Tracheal epithelial cell (primary cell): Measurements from ENCODE around the gene GPR17. TPM values are rescaled to one million over a fixed set of nuclear protein-coding genes. Genes with fewer than 3 reads are reported as not detected.

Experiments used
- total RNA-seq: library from RNA; depleted of rRNA; stranded (reverse); fragments of >200 nt; gene quantifications from 2 replicates; pipeline ENCODE4 v1.2.1, GENCODE V29; 2014

GPR17 gene, protein sequence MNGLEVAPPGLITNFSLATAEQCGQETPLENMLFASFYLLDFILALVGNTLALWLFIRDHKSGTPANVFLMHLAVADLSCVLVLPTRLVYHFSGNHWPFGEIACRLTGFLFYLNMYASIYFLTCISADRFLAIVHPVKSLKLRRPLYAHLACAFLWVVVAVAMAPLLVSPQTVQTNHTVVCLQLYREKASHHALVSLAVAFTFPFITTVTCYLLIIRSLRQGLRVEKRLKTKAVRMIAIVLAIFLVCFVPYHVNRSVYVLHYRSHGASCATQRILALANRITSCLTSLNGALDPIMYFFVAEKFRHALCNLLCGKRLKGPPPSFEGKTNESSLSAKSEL
- not detected in 2 replicates for total RNA-seq

DNA sequence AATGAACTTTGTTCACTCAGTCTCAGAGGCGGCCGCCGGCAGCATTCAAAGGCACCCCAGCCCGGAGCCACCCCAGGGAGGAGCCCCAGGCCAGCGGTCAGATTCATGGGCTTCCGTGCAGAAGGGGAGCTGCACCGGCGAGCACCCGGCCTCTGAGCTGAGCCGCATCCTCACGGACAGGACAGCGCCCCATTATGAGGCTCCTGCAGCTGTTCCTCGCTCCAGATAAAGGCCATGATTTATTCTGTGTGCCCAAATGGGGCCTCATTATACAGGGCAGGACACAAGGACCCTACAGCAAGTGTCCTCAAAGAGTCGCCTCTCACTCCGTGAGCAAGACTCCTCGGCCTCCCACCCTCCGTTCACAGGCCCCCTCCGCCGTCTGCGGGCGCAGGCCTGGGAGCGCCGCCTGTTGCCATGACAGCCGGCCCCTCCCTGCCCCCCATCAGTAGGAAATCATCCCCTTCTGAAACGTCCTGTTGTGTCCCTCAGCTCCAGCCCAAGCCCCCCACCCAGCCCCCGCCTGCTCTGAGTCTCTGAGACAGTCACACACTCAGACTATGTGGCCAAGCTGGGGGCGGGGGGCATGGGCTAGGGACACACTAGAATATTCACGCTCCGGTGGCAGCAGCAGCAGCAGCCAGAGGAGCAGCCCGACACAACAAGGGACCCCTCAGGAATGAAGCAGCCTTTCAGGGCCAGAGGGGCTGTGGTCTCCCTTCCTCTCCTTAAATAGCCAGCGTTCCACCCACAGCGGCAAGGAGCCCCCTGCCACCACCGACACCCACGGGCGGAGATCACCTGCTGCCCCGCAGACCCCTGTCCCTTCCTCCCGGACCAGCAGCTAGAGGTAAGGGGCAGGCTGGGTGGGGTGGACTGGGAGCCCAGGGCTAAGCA is at the start of gene GPR17:
TSS of gene GPR17 (plus strand) at position 759 of the 897 bp plus-strand sequence. CDS start 4,583 bp downstream, outside the sequence.

DNA sequence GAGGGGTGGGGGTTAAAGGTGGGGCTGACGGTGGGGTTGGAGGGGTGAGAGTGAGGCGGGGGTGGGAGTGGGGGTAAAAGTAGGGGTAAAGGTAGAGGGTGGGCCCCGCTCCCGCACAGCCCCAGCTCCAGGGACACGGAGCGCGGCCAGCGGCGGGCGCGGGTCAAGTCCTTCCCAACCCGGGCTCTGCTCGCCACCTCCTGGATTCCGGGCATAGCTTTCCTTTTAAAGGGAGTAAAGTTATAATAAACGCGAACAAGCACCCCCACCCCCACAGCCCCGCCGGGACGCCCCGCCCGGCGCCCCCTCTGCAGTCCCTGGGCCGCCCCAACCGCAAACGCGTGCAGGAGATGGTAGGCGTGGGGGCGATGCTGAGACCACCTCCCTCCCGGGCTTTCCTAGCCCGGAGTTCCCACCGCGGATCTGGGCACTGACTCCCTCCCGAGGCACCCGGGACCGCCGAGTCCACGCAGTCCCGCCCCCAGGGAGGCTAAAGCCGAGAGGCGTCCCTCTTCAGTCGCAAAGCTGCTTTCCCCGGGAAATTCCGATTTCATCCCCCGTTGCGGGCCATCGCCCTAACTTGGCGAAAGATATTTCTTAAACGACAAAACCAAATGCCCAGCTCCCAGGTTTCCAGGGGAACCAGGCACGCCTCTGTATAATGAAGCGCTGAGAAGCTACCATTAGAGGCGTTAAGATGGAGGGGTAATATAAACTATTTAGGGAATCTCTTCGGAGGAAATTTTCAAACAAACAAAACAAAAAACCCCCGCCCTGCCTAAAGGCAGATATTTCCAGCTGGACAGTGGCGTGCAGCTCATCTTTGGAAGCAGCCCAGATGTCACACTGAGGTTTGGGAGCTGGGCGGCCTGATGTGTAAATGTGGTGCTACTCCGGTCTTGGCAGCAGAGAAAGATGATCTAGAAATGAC is 29.6 kb downstream of the GPR17 start, which contains the start of gene LIMS2:
TSS of gene LIMS2 (minus strand) at position 200 of the 931 bp plus-strand sequence. CDS start 506 bp downstream, outside the sequence.

DNA sequence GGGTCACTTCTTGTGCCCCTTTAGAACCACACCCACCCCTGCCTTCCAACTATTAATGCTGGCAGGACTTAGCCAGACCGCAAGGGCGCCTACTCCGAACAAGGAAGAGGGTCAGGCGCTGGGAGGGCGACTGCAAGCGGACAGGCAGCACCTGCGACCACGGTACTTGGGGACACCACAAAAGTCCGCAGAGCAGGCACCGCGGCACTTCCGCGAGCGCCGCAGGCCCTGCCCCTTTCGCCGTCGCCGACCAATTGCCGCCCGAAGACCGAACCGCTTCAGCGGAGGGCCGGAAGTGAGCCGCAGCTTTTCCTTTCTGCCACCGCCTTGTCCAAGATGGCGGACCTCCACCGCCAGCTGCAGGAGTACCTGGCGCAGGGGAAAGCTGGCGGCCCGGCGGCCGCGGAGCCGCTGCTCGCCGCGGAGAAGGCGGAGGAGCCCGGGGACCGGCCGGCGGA is 55.3 kb downstream of the GPR17 start, which contains the start of gene SFT2D3:
TSS of gene SFT2D3 (plus strand) at position 305 of the 458 bp plus-strand sequence. CDS start at position 337, 32 bp downstream.

Other genes with a start within 250 kb of the GPR17 start
- 1.2 TPM in 1 of 2 replicates, not detected in the other for gene PROC, start 227.7 kb upstream of the GPR17 start, total RNA-seq
- gene IWS1, start 119.7 kb upstream of the GPR17 start, total RNA-seq = 32.2 and 41.7 TPM in 2 replicates
- gene MYO7B, start 110.5 kb upstream of the GPR17 start, total RNA-seq = not detected in 2 replicates
- under 0.01 TPM in 1 of 2 replicates, not detected in the other for gene LIMS2, start 29.4 kb downstream of the GPR17 start, total RNA-seq
- 2.7 and 8.3 TPM in 2 replicates for gene SFT2D3, start 55.3 kb downstream of the GPR17 start, total RNA-seq
- gene WDR33, start 165.0 kb downstream of the GPR17 start, total RNA-seq = 16.6 and 19.4 TPM in 2 replicates
- gene POLR2D, start 212.0 kb downstream of the GPR17 start, total RNA-seq = 11.8 and 24.7 TPM in 2 replicates
- gene AMMECR1L, start 239.8 kb downstream of the GPR17 start, total RNA-seq = 22.2 and 22.4 TPM in 2 replicates